GM18870 (cell line): ENCODE results near the gene YWHAQ.

Source experiments
- ATAC-seq: cut with Tn5 transposase; IDR thresholded peaks from one replicate; pipeline ENCODE4 v1.9.1; 2021; ENCODE audit warnings: moderate library complexity; ENCODE audit not compliant: unreplicated experiment

Gene YWHAQ

DNA sequence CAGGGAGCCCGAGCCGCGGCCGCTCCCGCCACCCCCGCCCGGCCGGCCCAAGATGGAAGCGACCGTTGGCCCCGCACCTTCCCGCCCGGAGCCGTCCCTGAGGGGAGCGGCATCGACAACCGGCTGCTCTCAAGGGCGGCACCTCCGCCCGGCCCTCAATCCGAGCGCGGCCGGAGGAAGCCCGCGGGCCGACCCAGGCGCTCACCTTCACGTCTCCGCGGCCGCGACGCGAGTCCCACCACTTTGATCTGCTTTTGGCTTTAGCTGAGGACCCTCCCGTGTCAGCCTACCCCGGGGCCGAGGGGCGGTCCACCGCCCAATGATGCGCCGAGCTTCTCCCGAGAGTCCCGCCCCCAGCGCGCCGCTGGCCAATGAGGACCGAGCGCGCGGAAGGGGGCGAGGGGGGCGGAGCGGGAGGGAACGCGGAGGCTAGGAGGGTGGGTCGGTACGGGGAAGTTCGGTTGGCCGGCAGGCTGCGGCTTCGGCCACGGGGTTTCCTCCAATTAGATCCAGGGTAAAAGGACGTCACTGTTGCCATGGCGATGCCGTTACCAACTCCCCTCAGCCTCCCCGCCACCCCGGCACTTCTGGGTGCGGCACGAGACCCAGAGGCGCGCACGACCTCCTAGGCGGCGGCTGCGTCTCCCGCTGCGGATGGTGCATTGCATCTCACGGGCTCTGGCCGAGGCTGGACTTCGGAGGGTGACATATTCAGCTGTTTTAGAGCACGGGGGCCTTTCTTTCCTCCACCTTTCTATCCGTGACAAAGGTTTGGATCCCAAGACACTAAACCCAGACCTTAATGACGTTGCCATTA, at the start of gene YWHAQ:
Gene YWHAQ, minus strand, starts transcription at position 262 of the 817 bp plus-strand sequence. CDS start 545 bp downstream, outside the sequence.
- peak; percentile 96 for ATAC-seq

DNA sequence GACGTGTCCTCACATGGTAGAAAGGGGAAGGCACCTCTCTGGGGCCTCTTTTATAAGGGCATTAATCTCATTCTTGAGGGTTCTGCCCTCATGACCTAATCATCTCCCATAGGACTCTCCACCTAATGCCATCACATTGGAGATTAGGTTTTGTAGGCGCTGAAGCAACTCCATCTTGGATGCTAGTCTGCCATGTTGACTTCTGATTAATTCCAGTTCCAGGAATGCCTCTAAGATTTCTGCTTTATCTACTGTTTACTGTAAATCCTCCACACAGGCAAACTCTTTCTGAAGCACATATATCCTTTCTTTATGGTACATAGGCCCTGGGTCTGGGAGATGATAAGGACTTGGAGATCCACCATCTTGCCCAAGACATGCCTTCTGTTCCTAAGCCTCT, 49.3 kb upstream of the YWHAQ start:
- no peak for ATAC-seq

DNA sequence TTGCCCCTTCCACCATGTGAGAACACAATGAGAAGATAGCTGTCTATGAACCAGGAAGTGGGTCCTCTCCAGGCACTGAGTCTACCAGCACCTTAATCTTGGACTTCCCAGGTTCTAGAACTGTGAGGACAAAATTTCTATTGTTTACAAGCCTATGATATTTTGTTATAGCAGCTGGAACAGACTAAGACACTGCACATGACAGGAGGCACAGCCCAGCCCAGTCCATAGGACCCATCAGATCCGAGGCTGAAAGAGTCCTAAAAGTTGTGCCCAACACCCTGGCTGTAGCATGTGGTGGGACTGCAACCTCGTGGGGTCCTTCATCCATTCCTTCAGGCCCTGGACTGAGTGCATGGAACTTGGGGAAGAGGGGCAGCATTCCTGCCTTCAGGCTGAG, 48.4 kb upstream of the YWHAQ start:
- no peak for ATAC-seq

DNA sequence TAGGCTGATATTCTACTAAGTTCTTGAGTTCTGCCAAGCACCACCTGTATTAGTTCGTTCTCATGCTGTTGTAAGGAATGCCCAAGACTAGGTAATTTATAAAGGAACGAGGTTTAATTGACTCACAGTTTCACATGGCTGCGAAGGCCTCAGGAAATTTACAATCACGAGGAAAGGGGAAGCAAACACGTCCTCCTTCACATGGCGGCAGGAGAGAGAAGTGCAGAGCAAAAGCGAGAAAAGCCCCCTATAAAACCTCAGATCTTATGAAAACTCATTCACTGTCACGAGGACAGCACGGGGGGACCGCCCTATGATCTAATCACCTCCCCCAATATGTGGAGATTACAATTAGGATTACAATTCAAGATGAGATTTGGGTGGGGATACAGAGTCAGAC, 47.7 kb upstream of the YWHAQ start:
- no peak for ATAC-seq

DNA sequence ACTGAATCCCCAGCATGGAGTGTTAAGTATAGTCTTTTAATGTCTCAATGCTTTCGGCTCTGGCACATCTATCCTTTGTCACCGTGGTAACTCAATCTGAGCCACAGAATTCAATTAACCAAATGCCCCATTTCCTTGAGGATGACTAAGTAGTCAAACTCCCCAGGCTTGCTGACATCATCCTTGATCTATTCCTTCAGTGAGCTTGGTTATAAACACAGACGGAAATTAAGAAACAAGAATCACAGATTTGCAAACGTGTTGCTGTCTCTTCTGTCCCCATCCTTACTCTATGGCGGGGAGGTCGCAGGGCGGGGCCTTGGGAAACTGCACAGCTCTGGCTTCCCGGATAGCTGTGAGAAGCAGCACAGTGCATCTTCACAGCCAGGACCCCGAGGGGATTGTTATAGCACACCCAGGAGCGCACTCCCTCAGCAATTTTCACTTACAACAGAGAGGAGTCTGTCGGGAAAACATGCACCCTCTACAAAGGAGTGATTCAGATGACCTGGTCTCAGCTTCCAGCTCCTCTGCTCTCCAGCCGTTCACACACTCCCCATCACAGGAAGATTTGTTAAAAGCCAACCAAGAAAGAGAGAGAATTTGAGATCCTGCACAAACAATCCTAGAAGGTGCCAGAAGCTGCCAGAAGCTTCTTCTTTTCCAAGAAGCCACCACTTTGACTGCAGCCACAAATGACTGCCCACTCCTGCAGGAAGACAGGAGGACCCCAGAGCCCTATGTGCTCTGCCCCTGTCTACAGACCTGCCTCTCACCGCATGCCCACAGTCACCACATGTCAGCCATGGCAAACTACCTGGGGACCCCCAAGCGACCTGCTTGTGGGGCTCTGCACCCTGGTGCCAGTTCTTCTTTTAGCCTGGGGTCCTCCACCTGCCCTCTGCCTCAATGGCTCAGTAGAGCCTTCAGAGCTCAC, 44.9 kb upstream of the YWHAQ start:
- ATAC-seq = no peak

DNA sequence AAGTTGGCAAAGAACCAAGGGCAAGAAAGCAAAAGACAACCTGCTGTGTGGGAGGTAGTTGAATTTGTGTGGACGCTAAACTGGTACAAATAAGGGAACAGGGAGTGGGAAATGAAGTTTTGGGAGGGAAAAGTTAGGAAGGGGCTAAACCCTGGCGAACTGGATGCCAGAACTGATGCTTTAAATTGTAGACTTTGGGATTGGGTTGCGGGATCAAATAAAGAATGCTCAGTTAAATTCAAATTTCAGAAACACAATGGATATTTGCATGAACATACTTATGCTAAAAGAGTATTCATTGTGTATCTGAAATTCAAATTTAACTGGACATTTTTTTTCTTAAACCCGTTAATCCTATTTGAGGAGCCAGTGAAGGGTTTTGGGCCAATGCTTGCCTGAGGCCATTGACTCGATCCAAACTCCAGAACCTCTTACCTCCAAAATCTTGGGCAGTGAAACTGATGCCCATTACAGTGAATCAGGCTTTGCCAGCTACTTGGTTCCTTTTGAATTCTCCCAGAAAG, 44.2 kb upstream of the YWHAQ start:
- no peak for ATAC-seq

DNA sequence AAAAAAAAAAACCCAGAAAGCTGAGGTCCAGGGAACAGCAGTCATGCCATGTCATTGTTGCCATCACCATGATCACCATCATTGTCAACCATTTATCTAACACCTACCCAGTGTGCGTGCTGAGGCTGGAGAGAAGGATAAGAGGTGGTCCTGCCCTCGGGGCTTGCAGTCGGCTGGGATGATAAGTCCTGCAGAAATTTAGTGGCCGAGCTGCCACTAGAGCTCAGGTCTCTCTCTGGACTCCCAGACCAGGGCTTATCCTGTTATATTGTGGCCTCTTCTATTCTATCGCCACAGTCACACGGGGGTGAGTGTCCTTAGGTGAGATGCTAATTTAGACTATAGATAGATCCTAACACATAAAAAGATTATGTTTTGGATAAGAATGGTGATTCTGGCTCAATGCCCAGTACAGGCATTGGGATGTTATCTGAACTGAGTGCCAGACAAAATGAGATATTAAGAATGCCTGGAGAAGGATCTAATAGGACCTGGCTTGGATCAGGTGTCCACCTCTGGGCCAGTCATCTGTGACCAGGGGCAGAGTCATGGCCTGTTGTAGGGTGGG, 43.2 kb upstream of the YWHAQ start:
- no peak for ATAC-seq

DNA sequence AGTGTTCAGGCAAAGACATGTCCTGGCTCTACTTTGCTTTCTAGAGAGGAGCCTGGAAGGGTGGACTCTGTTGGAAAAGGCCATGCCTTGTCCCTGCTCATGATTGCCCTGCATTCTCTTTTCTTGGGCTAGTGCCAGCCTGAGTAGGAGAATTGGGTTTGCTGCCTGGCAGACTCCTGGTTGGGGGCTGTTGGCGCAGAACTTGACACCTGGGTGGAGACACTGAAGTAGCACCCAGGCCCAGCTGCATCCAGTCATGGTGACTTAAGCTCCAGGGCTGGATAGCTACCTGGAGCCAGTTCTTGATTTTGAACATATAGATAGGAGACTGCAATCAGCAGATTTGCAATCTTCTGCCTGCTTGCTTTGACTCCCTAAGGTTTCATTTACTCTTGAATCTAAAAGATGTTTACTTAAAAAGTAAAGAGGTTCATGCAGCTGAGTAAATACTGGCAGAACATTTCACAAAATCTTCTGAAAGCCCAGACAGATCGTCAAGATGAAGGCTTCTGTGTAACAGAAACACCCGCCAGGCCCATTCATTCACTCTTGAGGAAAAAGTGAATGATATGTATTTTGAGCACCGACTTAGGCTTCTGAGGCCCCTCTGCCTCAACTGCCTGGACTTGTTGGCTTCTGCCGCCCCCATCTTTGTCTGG, 38.0 kb upstream of the YWHAQ start:
- no peak for ATAC-seq

DNA sequence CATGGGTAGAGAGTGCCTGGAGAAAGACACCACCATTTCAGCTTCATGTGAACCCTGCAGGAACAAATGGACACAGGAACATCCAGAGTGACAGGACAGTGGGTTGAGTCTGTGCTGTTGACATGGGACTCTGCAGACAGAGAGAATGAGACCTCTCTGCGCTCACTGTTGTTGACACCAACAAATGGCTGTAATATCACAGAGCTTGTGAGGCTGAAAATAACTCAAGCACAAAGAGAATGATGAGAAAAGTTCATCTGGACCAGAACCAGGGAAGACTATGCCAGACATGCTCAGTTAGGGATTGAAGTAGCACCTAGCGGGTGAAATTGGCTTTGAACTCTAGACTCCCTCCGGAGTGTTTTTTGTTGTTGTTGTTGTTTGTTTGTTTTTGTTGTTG, 37.0 kb upstream of the YWHAQ start:
- ATAC-seq = no peak

DNA sequence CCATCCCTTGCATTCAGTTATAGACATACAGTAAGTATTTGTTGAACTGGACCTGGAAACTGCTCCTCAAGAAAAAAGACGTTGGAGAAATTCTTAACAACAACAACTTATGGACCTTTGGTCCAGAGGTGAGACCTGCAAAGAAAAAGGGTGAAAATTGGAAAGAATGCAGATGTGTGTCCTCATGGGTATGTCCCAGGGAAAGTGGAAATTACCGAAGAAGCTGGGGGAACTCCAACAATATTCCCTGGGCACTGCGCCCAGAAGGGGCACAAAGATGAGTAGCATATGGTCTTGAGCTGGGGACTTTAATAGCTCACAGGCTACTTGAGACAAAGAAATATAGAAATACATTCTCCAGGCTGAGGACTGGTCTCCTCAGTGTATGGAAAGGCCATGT, 35.5 kb upstream of the YWHAQ start:
- ATAC-seq = no peak

DNA sequence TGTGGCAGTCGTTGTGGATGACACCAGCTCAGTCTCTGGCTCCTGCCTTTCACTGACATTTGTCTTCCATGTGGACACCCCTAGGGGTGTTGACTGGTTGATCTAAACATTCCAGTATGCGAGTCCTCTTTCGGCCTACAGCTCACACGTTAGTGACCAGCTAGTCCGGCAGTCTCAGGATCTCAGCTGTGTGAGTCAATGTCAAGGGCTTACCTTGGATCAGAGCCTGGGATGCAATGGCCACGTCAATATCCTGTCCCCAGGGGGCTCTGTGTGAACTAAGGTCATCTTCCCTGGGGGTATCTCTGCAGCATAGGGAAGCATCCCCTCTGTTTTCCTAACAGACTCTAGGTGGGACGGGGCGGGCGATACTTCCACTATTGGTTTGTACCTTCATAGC, 35.1 kb upstream of the YWHAQ start:
- no peak for ATAC-seq

DNA sequence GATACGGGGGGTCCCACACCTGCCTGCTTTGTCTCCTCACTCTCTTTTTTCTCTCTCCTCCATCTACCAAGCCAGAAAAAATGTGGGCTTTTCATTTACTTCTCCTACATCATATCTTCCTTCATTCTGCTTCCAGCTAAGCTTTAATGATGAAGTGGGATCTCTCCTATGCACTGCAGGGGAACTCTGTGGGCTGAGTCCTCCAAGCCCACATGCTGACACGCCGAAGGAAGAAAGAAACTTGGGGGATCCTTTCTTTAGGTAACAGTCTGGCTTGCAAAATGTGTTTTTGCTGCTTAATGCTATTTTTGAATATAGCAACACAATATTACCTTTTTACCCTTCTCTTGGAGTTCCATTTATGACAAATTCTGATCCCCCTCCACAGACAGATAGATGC, 33.6 kb upstream of the YWHAQ start:
- ATAC-seq = no peak

DNA sequence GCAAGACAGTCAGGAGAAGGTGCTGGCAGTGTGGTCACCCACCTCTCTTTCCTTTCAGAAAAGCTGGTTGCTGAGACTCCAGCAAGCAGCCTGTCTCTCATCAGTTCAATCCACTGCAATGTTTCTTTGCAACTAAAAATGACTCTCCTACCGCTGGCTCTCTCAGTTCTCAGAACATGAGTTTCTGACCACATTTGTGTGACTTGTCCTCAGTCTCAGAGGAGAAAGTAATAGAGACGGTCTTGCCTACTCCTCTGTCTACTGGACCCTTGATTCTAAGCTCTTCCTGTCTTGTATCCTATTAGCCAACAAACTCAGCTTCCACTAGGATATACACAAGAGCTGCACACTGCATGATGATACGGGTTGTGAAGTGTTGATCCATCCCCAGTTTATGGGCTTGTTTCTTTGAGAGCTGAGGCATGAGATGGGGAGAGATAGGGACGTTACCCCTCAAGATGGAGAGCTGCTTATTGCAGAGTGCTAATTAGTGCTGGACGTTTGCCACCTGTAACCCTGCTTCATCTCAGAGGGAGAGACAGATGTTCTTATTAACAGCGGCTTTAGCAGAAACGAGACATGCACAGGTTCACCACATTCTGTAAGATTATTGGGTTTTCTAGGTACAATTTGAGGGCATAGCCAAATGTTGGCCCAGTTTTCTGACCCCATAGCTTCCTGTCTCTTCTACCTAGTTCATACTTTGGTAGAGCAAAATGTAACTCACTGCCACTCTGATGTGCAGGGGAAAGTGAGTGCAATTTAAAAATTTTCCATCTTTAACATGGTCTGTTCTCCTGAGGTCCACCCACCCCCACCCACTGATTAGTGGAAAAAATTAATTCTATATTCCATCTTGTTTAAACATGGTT, 32.4 kb upstream of the YWHAQ start:
- ATAC-seq = peak; percentile 75

DNA sequence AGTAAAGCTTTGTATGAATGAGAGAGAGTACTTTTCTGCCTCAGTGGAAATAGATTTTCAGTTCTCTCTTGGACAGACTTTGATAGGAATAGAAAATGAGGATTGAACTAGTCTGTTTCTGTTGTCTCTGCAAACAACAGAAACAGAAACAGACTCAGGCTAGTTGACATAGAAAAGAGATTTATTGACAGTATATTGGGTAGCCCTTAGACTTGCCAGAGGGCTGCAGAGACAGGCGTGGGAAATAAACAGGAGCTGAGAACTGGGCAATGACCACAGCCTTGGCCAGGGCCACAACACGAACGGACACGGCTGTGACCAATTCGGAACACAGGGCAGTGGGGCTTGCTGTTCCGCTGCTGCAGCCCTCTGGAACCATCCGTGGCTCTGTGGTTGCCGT, 30.5 kb upstream of the YWHAQ start:
- ATAC-seq = no peak

DNA sequence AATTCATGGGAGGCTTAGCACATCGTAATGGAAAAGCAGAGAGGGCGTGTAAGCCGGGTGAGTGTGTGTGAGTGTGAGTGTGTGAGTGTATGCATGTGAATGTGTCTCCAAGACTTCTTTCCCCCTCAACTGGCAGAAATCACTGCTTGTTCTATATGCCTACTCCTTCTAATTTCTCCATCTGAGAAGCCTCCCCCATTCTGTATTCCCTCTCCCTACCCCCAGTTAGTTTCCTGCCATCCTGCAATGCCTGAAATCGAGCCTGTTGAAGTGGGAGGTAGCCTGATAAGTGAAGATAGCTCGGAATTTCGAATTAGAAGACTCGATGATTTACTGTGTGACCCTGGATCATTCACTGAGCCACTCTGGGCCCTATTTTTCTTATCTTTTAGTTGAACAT, 30.0 kb upstream of the YWHAQ start:
- ATAC-seq = no peak

DNA sequence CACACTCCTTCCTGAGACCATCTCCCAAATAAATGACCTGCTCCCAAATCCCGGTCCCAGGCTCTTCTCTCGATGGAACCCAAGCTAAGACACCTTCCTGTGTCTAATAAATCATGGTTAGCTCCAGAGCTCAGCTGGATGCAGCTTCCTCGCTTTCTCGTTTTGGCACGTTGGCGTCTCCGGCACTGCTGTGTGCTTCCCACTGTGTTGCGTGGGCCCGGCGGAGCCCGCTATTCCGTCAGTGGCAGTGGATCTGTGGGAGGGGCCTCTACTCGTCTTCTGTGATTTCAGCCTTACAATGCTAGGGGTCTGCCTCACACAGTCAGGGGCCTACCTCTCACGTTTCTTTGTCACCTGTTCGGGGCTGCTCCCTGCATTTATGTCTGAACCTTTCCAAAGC, 29.4 kb upstream of the YWHAQ start:
- no peak for ATAC-seq

DNA sequence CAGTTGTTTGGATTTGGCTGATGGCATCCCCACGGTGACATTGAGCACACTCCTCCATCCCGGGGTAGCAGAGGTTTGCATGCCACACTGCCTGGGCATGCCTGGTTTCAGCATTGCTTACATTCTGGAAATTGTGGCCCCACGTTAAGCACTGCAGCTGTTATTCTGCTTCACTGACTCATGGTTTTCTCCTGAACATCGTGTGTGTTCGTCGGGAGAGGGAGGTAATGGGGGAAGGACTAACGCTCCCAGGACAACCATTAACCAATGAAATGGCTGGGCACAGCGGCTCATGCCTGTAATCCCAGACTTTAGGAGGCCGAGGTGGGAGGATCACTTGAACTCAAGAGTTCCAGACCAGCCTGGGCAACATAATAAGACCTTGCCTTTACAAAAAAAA, 28.2 kb upstream of the YWHAQ start:
- ATAC-seq = no peak

DNA sequence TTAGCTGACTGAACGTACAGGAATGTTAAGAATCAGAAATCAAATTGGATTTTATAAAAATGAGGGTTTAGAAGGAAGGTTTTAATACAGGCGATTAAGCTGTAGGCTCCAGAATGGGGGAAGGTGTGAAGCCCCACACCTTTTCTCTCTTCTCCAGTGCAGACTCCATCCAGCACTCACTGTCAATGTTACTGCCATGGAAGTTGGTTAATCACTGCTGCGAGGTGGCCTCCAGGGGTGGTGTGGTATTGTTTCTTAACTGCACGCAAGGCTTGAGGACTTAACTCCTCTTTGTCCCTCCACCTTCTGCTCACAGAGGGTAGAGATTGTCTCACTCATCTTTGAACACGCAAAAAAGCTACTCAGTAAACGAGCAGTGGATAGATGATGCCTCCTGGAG, 26.9 kb upstream of the YWHAQ start:
- ATAC-seq = no peak

DNA sequence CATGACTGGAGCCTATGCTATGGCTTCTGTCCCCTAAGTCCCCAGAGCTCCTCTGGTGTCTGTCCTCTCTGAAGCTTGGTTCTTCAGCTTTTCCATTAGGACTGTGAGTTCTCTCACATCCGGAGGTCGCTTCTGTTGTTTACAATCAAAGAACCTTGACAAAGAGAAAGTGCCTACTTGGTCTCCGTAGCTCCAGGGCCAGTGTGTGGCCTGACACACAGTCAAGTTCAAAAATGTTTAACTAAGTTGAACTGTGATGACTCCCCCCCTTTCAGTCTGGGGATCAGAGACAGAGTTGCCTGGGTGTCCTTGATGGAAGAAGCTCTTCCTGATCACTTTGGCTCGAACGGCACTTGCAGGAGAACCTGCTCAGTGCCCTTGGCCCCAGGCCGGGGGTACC, 26.3 kb upstream of the YWHAQ start:
- no peak for ATAC-seq

DNA sequence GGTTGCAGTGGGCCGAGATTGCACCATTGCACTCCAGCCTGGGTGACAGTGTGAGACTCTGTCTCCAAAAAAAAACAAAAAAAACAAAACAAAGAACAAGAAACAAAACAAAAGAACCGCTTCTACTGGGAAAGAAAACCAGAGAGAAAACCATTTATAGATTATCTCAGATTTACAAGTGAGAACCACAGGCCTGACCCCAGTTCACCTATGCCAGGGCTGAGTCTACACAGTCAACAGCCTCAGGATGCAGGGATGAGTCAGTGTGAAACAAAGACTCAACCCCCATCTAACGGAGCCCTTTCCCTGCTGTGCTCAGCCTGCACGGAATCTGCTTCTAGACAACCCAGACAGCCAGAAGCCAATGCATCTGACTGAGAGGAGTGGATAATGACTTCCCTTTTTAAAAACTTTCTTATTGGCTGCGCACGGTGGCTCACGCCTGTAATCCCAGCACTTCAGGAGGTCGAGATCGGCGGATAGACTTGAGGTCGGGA, 25.5 kb upstream of the YWHAQ start:
- ATAC-seq = peak; percentile 90
